HepG2 (cell line): Measurements from ENCODE around the gene AFF4. TPM values are rescaled to one million over a fixed set of nuclear protein-coding genes. Genes with fewer than 3 reads are reported as not detected.
A peak's percentile ranks its signal among the peaks of the same experiment; 100 is the strongest.

Source experiments
- AGO1 ChIP-seq: fragments of 200-400 bp; formaldehyde crosslinking; IDR thresholded peaks from 2 replicates; pipeline ENCODE4 v1.6.1; 2017; ENCODE audit warnings: mild to moderate bottlenecking, low read depth, low read length, moderate library complexity; ENCODE audit not compliant: poor library complexity, severe bottlenecking
- ARID2 ChIP-seq: sonication (generic); formaldehyde crosslinking; IDR thresholded peaks from 2 replicates; pipeline ENCODE4 v1.8.1; 2022; ENCODE audit warnings: mild to moderate bottlenecking, missing genetic modification reagents, borderline replicate concordance
- BCL6 ChIP-seq: IDR thresholded peaks from 2 replicates; pipeline ENCODE4 v1.6.1; 2016; ENCODE audit warnings: missing genetic modification reagents, missing compliant biosample characterization
- E2F1 ChIP-seq: sonication (generic); formaldehyde crosslinking; IDR thresholded peaks from 2 replicates; pipeline ENCODE4 v1.5.0; 2020; ENCODE audit warnings: missing genetic modification reagents
- FOXJ3 ChIP-seq: sonication (generic); formaldehyde crosslinking; IDR thresholded peaks from 2 replicates; pipeline ENCODE4 v1.4.0; 2020; ENCODE audit warnings: missing genetic modification reagents, mild to moderate bottlenecking, borderline replicate concordance
- HOXA9 ChIP-seq: sonication (generic); formaldehyde crosslinking; IDR thresholded peaks from 2 replicates; pipeline ENCODE4 v1.8.1; 2022; ENCODE audit warnings: missing genetic modification reagents, mild to moderate bottlenecking, moderate library complexity, borderline replicate concordance
- MZF1 ChIP-seq: sonication (generic); formaldehyde crosslinking; IDR thresholded peaks from 2 replicates; pipeline ENCODE4 v1.8.1; 2023; ENCODE audit warnings: mild to moderate bottlenecking, missing genetic modification reagents, borderline replicate concordance
- NCOA2 ChIP-seq: sonication (generic); formaldehyde crosslinking; IDR thresholded peaks from 2 replicates; pipeline ENCODE4 v1.8.0; 2022; ENCODE audit warnings: inconsistent platforms
- NR1H2 ChIP-seq: sonication (generic); formaldehyde crosslinking; IDR thresholded peaks from 2 replicates; pipeline ENCODE4 v1.8.1; 2022; ENCODE audit warnings: low read depth, missing genetic modification reagents, borderline replicate concordance
- PHB2 ChIP-seq: fragments of 450-650 bp; IDR thresholded peaks from 2 replicates; pipeline ENCODE4 v1.6.1; 2018; ENCODE audit not compliant: partially characterized antibody
- TEF ChIP-seq: sonication (generic); formaldehyde crosslinking; IDR thresholded peaks from 2 replicates; pipeline ENCODE4 v1.5.0; 2020; ENCODE audit warnings: missing genetic modification reagents
- USF2 ChIP-seq, 2 experiments: sonication (generic) in 1 of 2; formaldehyde crosslinking in 1 of 2; IDR thresholded peaks; 2 replicates each; pipeline versions ENCODE4 v1.5.1 to v1.6.1; 2011 to 2020; ENCODE audit warnings: borderline replicate concordance in 1 of 2, low read depth in 1 of 2, low read length in 1 of 2, mild to moderate bottlenecking in 1 of 2, missing genetic modification reagents in 1 of 2, moderate library complexity in 1 of 2
- ZFP36L1 ChIP-seq: sonication (generic); formaldehyde crosslinking; IDR thresholded peaks from 2 replicates; pipeline ENCODE4 v1.8.0; 2022; ENCODE audit warnings: mild to moderate bottlenecking, missing genetic modification reagents, moderate library complexity
- ZNF615 ChIP-seq: sonication (generic); formaldehyde crosslinking; IDR thresholded peaks from 2 replicates; pipeline ENCODE4 v1.5.0; 2020; ENCODE audit warnings: mild to moderate bottlenecking, missing genetic modification reagents, borderline replicate concordance
- ZNF670 ChIP-seq: sonication (generic); formaldehyde crosslinking; IDR thresholded peaks from 2 replicates; pipeline ENCODE4 v1.8.0; 2022; ENCODE audit warnings: mild to moderate bottlenecking, missing genetic modification reagents, borderline replicate concordance
- ZNF724P ChIP-seq: sonication (generic); formaldehyde crosslinking; IDR thresholded peaks from 2 replicates; pipeline ENCODE4 v1.8.0; 2022; ENCODE audit warnings: missing genetic modification reagents, borderline replicate concordance
- ZSCAN12 ChIP-seq: sonication (generic); formaldehyde crosslinking; IDR thresholded peaks from 2 replicates; pipeline ENCODE4 v1.9.0; 2021; ENCODE audit warnings: mild to moderate bottlenecking, missing genetic modification reagents
- ZZZ3 ChIP-seq: sonication (generic); formaldehyde crosslinking; IDR thresholded peaks from 2 replicates; pipeline ENCODE4 v1.4.0; 2020; ENCODE audit warnings: missing genetic modification reagents, mild to moderate bottlenecking, borderline replicate concordance
- polyA plus RNA-seq, 8 experiments: library from polyadenylated mRNA; depleted of rRNA in 3 of 8; stranded (reverse) in 7 of 8; unstranded in 1 of 8; fragments of >200 nt; fragmentation: Illumina TruSeq in 4 of 8; extraction: Trizol in 4 of 8; gene quantifications; 2 replicates each; pipeline versions ENCODE4 v1.2.1 to v1.2.3, GENCODE V29; 2011 to 2016; ENCODE audit warnings: low read depth in 4 of 8, missing spikeins in 1 of 8, mixed read lengths in 1 of 8; ENCODE audit not compliant: insufficient read depth in 1 of 8
- total RNA-seq, 5 experiments: library from RNA; depleted of rRNA; stranded (reverse); fragments of >200 nt; fragmentation: Illumina TruSeq; extraction: Trizol; gene quantifications; 2 replicates each; pipeline ENCODE4 v1.2.3, GENCODE V29; 2016; ENCODE audit warnings: low read depth in 1 of 5
- TF ChIP-seq, protein P1 (sequence below): sonication (generic); formaldehyde crosslinking; IDR thresholded peaks from 2 replicates; pipeline ENCODE4 v1.4.0; 2020; ENCODE audit warnings: low read depth, missing genetic modification reagents
- TF ChIP-seq, protein P2 (sequence below): sonication (generic); formaldehyde crosslinking; IDR thresholded peaks from 2 replicates; pipeline ENCODE4 v1.4.0; 2020; ENCODE audit warnings: mild to moderate bottlenecking, missing genetic modification reagents

Gene AFF4
- total and polyA plus RNA-seq, 2 of the 13 experiments (the other 11 are each of a cell fraction or from before 2014, with no cell fraction given) = 22.1 to 25.5 TPM

DNA sequence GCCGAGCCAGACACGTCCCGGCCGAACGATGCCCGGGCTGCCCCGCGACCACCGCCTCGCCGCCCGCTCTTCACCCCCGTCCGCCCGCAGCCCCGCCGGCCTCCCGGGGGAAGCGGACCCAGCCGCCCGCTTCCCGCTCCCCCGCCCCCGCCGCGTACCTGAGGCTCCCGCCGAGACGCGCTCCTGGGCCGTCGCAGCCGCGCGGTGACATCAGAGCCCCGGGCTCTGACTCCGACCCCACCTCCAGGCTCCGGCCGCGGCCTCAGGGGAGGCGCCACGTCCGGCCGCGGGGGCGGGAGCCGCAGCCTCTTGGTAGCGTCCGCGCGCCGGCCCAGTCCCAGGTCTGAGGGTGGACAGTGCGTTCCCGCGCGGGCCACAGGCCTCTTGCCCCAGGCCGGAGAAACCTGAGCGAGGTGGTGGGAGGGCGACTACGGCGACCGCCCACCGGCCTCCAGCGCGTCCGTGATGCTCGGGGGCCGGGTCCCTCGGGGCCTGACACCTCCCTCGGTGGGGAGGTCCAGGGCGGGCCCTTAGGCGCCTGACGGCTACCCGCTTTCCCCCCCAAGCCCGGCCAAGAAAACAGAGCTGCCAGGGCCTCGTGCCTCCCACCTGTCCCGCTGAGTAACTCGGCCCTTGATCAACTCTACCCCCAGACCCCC is 132.9 kb downstream of the AFF4 start, which contains the start of gene SHROOM1 (continued):
- TF ChIP-seq, protein P1, sequence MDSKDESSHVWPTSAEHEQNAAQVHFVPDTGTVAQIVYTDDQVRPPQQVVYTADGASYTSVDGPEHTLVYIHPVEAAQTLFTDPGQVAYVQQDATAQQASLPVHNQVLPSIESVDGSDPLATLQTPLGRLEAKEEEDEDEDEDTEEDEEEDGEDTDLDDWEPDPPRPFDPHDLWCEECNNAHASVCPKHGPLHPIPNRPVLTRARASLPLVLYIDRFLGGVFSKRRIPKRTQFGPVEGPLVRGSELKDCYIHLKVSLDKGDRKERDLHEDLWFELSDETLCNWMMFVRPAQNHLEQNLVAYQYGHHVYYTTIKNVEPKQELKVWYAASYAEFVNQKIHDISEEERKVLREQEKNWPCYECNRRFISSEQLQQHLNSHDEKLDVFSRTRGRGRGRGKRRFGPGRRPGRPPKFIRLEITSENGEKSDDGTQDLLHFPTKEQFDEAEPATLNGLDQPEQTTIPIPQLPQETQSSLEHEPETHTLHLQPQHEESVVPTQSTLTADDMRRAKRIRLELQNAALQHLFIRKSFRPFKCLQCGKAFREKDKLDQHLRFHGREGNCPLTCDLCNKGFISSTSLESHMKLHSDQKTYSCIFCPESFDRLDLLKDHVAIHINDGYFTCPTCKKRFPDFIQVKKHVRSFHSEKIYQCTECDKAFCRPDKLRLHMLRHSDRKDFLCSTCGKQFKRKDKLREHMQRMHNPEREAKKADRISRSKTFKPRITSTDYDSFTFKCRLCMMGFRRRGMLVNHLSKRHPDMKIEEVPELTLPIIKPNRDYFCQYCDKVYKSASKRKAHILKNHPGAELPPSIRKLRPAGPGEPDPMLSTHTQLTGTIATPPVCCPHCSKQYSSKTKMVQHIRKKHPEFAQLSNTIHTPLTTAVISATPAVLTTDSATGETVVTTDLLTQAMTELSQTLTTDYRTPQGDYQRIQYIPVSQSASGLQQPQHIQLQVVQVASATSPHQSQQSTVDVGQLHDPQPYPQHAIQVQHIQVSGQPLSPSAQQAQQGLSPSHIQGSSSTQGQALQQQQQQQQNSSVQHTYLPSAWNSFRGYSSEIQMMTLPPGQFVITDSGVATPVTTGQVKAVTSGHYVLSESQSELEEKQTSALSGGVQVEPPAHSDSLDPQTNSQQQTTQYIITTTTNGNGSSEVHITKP (CRISPR knock-in tag) = peak; percentile 96
- TF ChIP-seq USF2 (IDR thresholded peaks at IDR 0.05; ENCODE audit: low read depth, low read length) (no peak), USF2 (CRISPR knock-in tag; IDR thresholded peaks at IDR 0.05; ENCODE audit: borderline replicate concordance) (no peak), MZF1 (CRISPR knock-in tag) (no peak), AGO1 (no peak), ZFP36L1 (CRISPR knock-in tag) (peak; percentile 85), FOXJ3 (CRISPR knock-in tag) (no peak), E2F1 (no peak), ZZZ3 (CRISPR knock-in tag) (no peak), HOXA9 (no peak), NR1H2 (CRISPR knock-in tag) (no peak), TEF (CRISPR knock-in tag) (no peak), ZNF615 (no peak), PHB2 (no peak), BCL6 (peak; percentile 54), ZSCAN12 (no peak), ARID2 (no peak), ZNF670 (CRISPR knock-in tag) (peak; percentile 79; the same call in 1 of the 2 replicates), NCOA2 (CRISPR knock-in tag) (no peak), ZNF724P (peak; percentile 63; the same call in 1 of the 2 replicates)
- TF ChIP-seq, protein P2, sequence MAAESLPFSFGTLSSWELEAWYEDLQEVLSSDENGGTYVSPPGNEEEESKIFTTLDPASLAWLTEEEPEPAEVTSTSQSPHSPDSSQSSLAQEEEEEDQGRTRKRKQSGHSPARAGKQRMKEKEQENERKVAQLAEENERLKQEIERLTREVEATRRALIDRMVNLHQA (CRISPR knock-in tag) = no peak
